Measurements from ENCODE around the gene SNCAIP. TPM values are rescaled to one million over a fixed set of nuclear protein-coding genes. Genes with fewer than 3 reads are reported as not detected.
A peak's percentile ranks its signal among the peaks of the same experiment; 100 is the strongest.

Gene SNCAIP
- total and polyA plus RNA-seq, 7 donors = 0.18 to 0.87 (median 0.38) TPM

DNA sequence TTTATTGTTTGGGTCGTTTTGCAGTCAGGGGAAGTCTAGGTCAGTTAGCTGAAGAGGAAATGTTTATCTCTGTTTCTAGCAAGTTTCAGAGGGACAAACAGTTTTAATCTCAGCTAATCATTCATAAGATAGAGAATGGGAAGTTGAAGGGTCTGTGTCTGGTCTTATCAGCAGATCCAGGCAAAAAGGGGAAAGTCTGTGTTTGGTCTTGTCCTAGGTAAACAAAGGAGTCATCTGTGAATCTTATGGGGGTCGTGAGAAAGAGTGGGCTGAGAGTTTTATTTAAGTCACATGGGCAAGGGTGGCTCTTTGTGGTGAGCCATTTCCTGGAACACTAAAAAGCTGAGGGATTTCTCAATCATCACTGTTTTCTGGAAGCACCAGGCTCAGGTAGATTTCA, 5.6 kb upstream of the SNCAIP start:
- ATAC-seq = no peak
- no peaks in the 10 kb centered on the region for H3K9me3 ChIP-seq

DNA sequence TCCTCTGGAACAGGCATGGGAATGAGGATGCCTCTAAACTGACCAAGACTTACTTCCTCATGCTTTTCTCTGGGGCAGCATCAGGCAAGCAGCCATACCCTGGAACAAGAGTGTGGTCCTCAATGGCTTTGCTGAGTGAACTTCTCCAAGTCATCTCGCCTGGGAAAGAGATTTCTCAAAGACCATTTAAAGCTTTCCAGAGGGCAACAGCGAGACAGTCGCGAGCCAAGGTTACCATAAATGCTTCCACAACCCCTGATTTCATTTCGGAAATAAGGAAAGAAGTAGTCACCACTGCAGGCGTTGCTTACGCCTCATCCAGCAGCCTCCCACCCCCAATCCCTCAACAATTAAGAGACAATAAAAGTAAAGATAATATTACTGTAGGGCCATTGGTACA, 1.1 kb upstream of the SNCAIP start:
- DNase-seq = peak in 1 of 2 donors; percentile 23

More for the DNA sequence above, 5.6 kb upstream of the SNCAIP start:
- H3K4me3 ChIP-seq = no peak overlapping the region
- peaks cover 0 to 22% (median 5%) of the 10 kb centered on the region in 3 donors for H3K27me3 ChIP-seq (ENCODE audit: insufficient read depth in 3 of 3, low read length in 2 of 3)
- no peaks in the 10 kb centered on the region for H3K4me1 ChIP-seq
- 36 to 41% (median 41%) methylated on average over 2 of the region's 2 CpGs for WGBS, 3 donors
- H3K36me3 ChIP-seq (ENCODE audit: insufficient read depth in 1 of 2, low read depth in 1 of 2) = no peaks in the 10 kb centered on the region
- no peak for DNase-seq
- TF ChIP-seq, protein P1, sequence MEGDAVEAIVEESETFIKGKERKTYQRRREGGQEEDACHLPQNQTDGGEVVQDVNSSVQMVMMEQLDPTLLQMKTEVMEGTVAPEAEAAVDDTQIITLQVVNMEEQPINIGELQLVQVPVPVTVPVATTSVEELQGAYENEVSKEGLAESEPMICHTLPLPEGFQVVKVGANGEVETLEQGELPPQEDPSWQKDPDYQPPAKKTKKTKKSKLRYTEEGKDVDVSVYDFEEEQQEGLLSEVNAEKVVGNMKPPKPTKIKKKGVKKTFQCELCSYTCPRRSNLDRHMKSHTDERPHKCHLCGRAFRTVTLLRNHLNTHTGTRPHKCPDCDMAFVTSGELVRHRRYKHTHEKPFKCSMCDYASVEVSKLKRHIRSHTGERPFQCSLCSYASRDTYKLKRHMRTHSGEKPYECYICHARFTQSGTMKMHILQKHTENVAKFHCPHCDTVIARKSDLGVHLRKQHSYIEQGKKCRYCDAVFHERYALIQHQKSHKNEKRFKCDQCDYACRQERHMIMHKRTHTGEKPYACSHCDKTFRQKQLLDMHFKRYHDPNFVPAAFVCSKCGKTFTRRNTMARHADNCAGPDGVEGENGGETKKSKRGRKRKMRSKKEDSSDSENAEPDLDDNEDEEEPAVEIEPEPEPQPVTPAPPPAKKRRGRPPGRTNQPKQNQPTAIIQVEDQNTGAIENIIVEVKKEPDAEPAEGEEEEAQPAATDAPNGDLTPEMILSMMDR (IDR thresholded peaks at IDR 0.05) = no peak
- intact Hi-C loops (cut with DNase I) = no loop called here
- H3K27ac ChIP-seq = no peak overlapping the region

DNA sequence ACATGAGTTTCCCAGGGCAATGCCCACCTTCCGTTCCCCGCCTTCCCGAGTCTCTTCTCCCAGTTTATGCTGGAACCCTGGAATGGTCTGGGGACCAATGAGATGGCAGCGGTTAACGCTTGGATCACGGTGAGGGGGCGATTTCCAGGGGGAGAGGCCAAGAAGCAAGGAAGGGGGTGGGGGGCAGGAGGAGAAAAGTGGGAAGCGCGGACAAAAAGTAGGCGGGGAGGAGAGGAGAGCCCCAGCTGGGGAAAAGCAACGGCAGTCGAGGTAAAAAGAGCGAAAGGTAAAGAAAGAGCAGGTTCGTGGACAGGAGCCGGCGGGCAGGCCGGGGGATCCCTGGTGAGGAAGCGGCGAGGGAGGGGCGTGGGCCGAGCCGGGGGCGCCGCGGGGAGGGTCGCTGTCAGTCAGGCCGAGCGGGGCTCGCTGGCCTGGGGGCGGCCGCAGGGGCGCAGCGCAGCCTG, 508 bp upstream of the SNCAIP start:
- H3K9me3 ChIP-seq = no peaks in the 10 kb centered on the region
- TF ChIP-seq, protein P1 (IDR thresholded peaks at IDR 0.05) = no peak
- WGBS, 3 donors = 2 to 3% (median 3%) methylated on average over 21 to 33 of the region's 33 CpGs
- intact Hi-C loops (cut with DNase I) = no loop called here
- peak overlapping the region; percentile 55 for H3K4me3 ChIP-seq
- H3K27me3 ChIP-seq (ENCODE audit: insufficient read depth in 3 of 3, low read length in 2 of 3) = peaks cover 0 to 56% (median 8%) of the 10 kb centered on the region in 3 donors
- H3K4me1 ChIP-seq = peaks cover 3% of the 10 kb centered on the region
- no peak overlapping the region for H3K27ac ChIP-seq
- DNase-seq = no peak
- no peak for ATAC-seq
- no peaks in the 10 kb centered on the region for H3K36me3 ChIP-seq (ENCODE audit: insufficient read depth in 1 of 2, low read depth in 1 of 2)

More for the DNA sequence above, 1.1 kb upstream of the SNCAIP start:
- intact Hi-C loops (cut with DNase I) = no loop called here
- WGBS, 3 donors = 41 to 52% (median 49%) methylated on average over 7 of the region's 7 CpGs
- Histone ChIP-seq H3K4me3 (peak overlapping the region; percentile 55), H3K9me3 (no peaks in the 10 kb centered on the region), H3K4me1 (peaks cover 3% of the 10 kb centered on the region), H3K27me3 (ENCODE audit: insufficient read depth in 3 of 3, low read length in 2 of 3) (peaks cover 0 to 56% (median 8%) of the 10 kb centered on the region in 3 donors), H3K27ac (no peak overlapping the region), H3K36me3 (ENCODE audit: insufficient read depth in 1 of 2, low read depth in 1 of 2) (no peaks in the 10 kb centered on the region)
- ATAC-seq = no peak
- TF ChIP-seq, protein P1 (IDR thresholded peaks at IDR 0.05) = no peak

DNA sequence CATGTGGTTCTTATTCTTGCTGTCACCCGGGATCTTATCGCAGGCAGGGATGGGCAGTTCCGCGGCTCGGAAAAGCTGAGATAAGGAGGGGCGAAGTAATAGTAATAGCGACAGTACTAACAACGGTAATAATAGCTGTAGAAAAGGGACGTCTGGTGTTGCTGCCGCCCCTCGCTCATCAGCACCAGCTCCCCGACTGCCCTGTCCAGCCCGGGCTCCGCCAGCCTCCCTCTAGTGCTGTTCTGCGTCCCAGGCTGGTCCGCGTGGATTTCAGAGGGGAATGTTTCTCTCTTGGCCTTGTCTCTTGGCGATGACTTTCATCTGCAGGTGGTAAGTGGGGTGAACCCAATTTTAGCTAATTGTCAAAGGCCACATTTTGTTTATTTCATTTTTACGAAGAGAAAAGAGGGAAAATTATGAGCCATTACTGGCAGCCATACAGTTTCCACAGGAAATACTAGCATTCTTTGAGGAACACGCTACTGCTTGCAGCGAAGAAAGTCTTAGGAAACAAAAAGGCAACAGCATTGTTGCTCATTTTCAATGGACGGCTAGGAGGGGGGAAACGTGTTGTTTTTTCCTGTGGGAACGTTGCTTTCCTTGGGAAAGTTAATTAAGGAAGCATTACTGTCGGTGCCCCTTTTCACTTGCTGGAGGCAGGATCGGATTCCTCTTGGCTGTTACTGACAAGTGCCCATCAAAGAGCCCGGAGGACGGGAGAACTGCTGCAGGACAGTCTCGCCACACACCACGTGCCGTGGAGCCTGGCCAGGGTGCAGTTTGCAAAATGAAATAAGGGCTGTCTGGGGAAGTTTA, 762 bp downstream of the SNCAIP start:
- 0 to 2% (median 1%) methylated on average over 31 of the region's 31 CpGs for WGBS, 3 donors
- Histone ChIP-seq H3K9me3 (no peaks in the 10 kb centered on the region), H3K4me3 (peak overlapping the region; percentile 69), H3K4me1 (peaks cover 3% of the 10 kb centered on the region), H3K27ac (no peak overlapping the region), H3K27me3 (ENCODE audit: insufficient read depth in 3 of 3, low read length in 2 of 3) (peaks cover 0 to 56% (median 8%) of the 10 kb centered on the region in 3 donors), H3K36me3 (ENCODE audit: insufficient read depth in 1 of 2, low read depth in 1 of 2) (no peaks in the 10 kb centered on the region)
- DNase-seq = peak; percentile 26 to 33
- intact Hi-C loops (cut with DNase I) = no loop called here
- peak in 1 of 4 donors; percentile 50 for ATAC-seq
- TF ChIP-seq, protein P1 (IDR thresholded peaks at IDR 0.05) = no peak
